GM23338 (cell line): Measurements from ENCODE around the gene NHERF1. TPM values are rescaled to one million over a fixed set of nuclear protein-coding genes. Genes with fewer than 3 reads are reported as not detected.

Experiments
- ATAC-seq: fragments of 200-7000 bp; cut with Tn5 transposase; 3 replicates; pipeline ENCODE4 v1.9.1; 2020
- DNase-seq: peaks from one replicate; pipeline ENCODE4 v3.0.0-alpha.2; 2015; ENCODE audit warnings: low spot score
- H2AFZ ChIP-seq: fragments of 200-600 bp; sonication (generic); 2 replicates; pipeline ENCODE4 v1.8.0; 2016; ENCODE audit warnings: antibody characterized with exemption, mild to moderate bottlenecking, moderate library complexity
- H3F3A ChIP-seq: fragments of 200-600 bp; sonication (generic); replicated peaks from 2 replicates; pipeline ENCODE4 v1.8.0; 2017; ENCODE audit warnings: antibody characterized with exemption, mixed run types, low read depth
- H3K27ac ChIP-seq: fragments of 200-600 bp; sonication (generic); 2 replicates; pipeline ENCODE4 v1.6.1; 2016; ENCODE audit warnings: low read depth
- H3K27me3 ChIP-seq: fragments of 200-600 bp; sonication (generic); 2 replicates; pipeline ENCODE4 v1.8.0; 2016; ENCODE audit warnings: mild to moderate bottlenecking, mixed run types, moderate library complexity; ENCODE audit not compliant: insufficient read depth
- H3K36me3 ChIP-seq: fragments of 200-600 bp; sonication (generic); 2 replicates; pipeline ENCODE4 v1.8.0; 2016; ENCODE audit warnings: mild to moderate bottlenecking; ENCODE audit not compliant: insufficient read depth
- H3K4me1 ChIP-seq: fragments of 200-600 bp; sonication (generic); 2 replicates; pipeline ENCODE4 v1.8.0; 2016; ENCODE audit warnings: mild to moderate bottlenecking, moderate library complexity; ENCODE audit not compliant: insufficient read depth
- H3K4me2 ChIP-seq: fragments of 200-600 bp; sonication (generic); 2 replicates; pipeline ENCODE4 v1.7.1; 2017; ENCODE audit warnings: mixed run types
- H3K4me3 ChIP-seq: fragments of 200-600 bp; sonication (generic); 2 replicates; pipeline ENCODE4 v1.6.1; 2016; ENCODE audit warnings: mixed run types
- H3K79me2 ChIP-seq: fragments of 200-600 bp; sonication (generic); replicated peaks from 2 replicates; pipeline ENCODE4 v1.8.0; 2017; ENCODE audit warnings: mild to moderate bottlenecking; ENCODE audit not compliant: insufficient read depth
- H3K9me2 ChIP-seq: fragments of 200-600 bp; sonication (generic); 2 replicates; pipeline ENCODE4 v1.8.0; 2017; ENCODE audit not compliant: insufficient read depth
- H4K20me1 ChIP-seq: fragments of 200-600 bp; sonication (generic); replicated peaks from 2 replicates; pipeline ENCODE4 v1.8.0; 2017; ENCODE audit warnings: mild to moderate bottlenecking; ENCODE audit not compliant: insufficient read depth
- H3K27ac Mint-ChIP-seq: 2 replicates; pipeline ENCODE4 v1.8.0; 2020; ENCODE audit warnings: inconsistent platforms, mild to moderate bottlenecking, moderate library complexity, mixed read lengths
- H3K27me3 Mint-ChIP-seq: 3 replicates; pipeline ENCODE4 v1.8.0; 2022; ENCODE audit warnings: low read depth, mild to moderate bottlenecking, moderate library complexity, mixed read lengths, inconsistent platforms; ENCODE audit not compliant: insufficient read depth, poor library complexity
- H3K36me3 Mint-ChIP-seq: 3 replicates; pipeline ENCODE4 v1.8.0; 2021; ENCODE audit warnings: low read depth, mild to moderate bottlenecking, inconsistent platforms, moderate library complexity, mixed read lengths
- H3K4me1 Mint-ChIP-seq: 3 replicates; pipeline ENCODE4 v1.8.0; 2020; ENCODE audit warnings: mild to moderate bottlenecking, inconsistent platforms, mixed read lengths
- H3K4me3 Mint-ChIP-seq: 3 replicates; pipeline ENCODE4 v1.8.0; 2021; ENCODE audit warnings: moderate library complexity, mild to moderate bottlenecking, inconsistent platforms, mixed read lengths
- H3K9me3 Mint-ChIP-seq: 3 replicates; pipeline ENCODE4 v1.8.0; 2020; ENCODE audit warnings: moderate library complexity, mild to moderate bottlenecking, inconsistent platforms, mixed read lengths
- CREB1 ChIP-seq: fragments of 250-450 bp; sonication (Bioruptor Pico); IDR thresholded peaks from 2 replicates; pipeline ENCODE4 v1.5.0; 2020; ENCODE audit warnings: low read depth, mild to moderate bottlenecking, moderate library complexity
- EZH2 ChIP-seq: fragments of 200-600 bp; sonication (generic); IDR thresholded peaks from one replicate; pipeline ENCODE4 v1.8.0; 2017; ENCODE audit warnings: antibody characterized with exemption, mild to moderate bottlenecking, low read depth; ENCODE audit not compliant: unreplicated experiment
- JUNB ChIP-seq: IDR thresholded peaks from one replicate; pipeline ENCODE4 v1.6.1; 2016; ENCODE audit warnings: antibody characterized with exemption; ENCODE audit not compliant: unreplicated experiment
- POLR2AphosphoS5 ChIP-seq: IDR thresholded peaks from 2 replicates; pipeline ENCODE4 v1.6.1; 2016; ENCODE audit warnings: antibody characterized with exemption, low read depth
- ZNF114 ChIP-seq: fragments of 250-450 bp; sonication (Bioruptor Pico); IDR thresholded peaks from 2 replicates; pipeline ENCODE4 v1.5.0; 2020; ENCODE audit warnings: mild to moderate bottlenecking, moderate library complexity
- ZNF331 ChIP-seq: fragments of 250-450 bp; sonication (Bioruptor Pico); IDR thresholded peaks from 2 replicates; pipeline ENCODE4 v1.5.0; 2020; ENCODE audit warnings: low read depth, mild to moderate bottlenecking, moderate library complexity
- polyA plus RNA-seq: library from polyadenylated mRNA; unstranded; fragments of >200 nt; fragmentation: Nextera tagmentation; extraction: Ambion mirVana; gene quantifications from 2 replicates; pipeline ENCODE4 v1.2.1, GENCODE V29; 2016
- total RNA-seq: library from RNA; depleted of rRNA; stranded (reverse); fragments of >200 nt; shearing (Covaris generic); gene quantifications from 2 replicates; pipeline ENCODE4 v1.2.3, GENCODE V29; 2014
- TF ChIP-seq, protein P1 (sequence below): IDR thresholded peaks from 2 replicates; pipeline ENCODE4 v1.6.1; 2016; ENCODE audit warnings: antibody characterized with exemption
- TF ChIP-seq, protein P2 (sequence below), 2 experiments: fragments of 200-600 bp in 1 of 2; sonication (generic) in 1 of 2; conservative IDR thresholded peaks; 2 replicates each; pipeline versions ENCODE4 v1.5.1 to v1.6.1; 2016 to 2017; ENCODE audit warnings: antibody characterized with exemption in 2 of 2, low read depth in 2 of 2, mild to moderate bottlenecking in 2 of 2, moderate library complexity in 1 of 2
- TF ChIP-seq, protein P3 (sequence below): IDR thresholded peaks from one replicate; pipeline ENCODE4 v1.6.1; 2018; ENCODE audit warnings: antibody characterized with exemption; ENCODE audit not compliant: unreplicated experiment

The NHERF1 gene
- total and polyA plus RNA-seq, 2 experiments from 2014 or later: 48.8 to 100 TPM

DNA sequence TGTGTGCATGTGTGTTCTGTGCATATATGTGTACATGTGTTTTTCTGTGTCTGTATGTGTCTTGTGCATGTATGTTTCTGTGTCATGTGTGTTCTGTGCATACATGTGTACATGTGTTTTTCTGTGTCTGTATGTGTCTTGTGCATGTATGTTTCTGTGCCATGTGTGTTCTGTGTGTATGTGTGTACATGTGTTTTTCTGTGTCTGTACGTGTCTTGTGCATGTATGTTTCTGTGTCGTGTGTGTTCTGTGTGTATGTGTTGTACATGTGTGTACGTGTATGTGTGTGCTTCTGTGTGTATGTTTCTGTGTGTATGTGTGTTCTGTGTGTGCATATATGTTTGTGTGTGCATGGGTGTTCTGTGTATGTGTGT lies 19.7 kb upstream of the NHERF1 start:
- Histone ChIP-seq H3K79me2 (no peaks in the 10 kb centered on the region), H2AFZ (no peak overlapping the region), H3K36me3 (no peaks in the 10 kb centered on the region), H3K4me3 (no peak overlapping the region), H3K27me3 (no peaks in the 10 kb centered on the region), H3K4me2 (no peak overlapping the region), H3K4me1 (no peaks in the 10 kb centered on the region), H4K20me1 (no peaks in the 10 kb centered on the region), H3K9me2 (no peaks in the 10 kb centered on the region), H3F3A (peaks cover 15% of the 10 kb centered on the region), H3K27ac (no peak overlapping the region)
- Mint-ChIP-seq H3K4me1 (no peaks in the 10 kb centered on the region), H3K36me3 (no peaks in the 10 kb centered on the region), H3K27ac (no peak overlapping the region), H3K27me3 (no peaks in the 10 kb centered on the region), H3K4me3 (no peak overlapping the region), H3K9me3 (no peaks in the 10 kb centered on the region; the same call in 2 of the 3 replicates)
- ATAC-seq (no peak), DNase-seq (no peak)
- TF ChIP-seq JUNB (no peak), CREB1 (CRISPR knock-in tag) (no peak), ZNF331 (CRISPR knock-in tag) (no peak), ZNF114 (CRISPR knock-in tag) (no peak), EZH2 (no peak), POLR2AphosphoS5 (no peak)
- TF ChIP-seq, protein P1, sequence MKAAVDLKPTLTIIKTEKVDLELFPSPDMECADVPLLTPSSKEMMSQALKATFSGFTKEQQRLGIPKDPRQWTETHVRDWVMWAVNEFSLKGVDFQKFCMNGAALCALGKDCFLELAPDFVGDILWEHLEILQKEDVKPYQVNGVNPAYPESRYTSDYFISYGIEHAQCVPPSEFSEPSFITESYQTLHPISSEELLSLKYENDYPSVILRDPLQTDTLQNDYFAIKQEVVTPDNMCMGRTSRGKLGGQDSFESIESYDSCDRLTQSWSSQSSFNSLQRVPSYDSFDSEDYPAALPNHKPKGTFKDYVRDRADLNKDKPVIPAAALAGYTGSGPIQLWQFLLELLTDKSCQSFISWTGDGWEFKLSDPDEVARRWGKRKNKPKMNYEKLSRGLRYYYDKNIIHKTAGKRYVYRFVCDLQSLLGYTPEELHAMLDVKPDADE: no peak
- TF ChIP-seq, protein P2, sequence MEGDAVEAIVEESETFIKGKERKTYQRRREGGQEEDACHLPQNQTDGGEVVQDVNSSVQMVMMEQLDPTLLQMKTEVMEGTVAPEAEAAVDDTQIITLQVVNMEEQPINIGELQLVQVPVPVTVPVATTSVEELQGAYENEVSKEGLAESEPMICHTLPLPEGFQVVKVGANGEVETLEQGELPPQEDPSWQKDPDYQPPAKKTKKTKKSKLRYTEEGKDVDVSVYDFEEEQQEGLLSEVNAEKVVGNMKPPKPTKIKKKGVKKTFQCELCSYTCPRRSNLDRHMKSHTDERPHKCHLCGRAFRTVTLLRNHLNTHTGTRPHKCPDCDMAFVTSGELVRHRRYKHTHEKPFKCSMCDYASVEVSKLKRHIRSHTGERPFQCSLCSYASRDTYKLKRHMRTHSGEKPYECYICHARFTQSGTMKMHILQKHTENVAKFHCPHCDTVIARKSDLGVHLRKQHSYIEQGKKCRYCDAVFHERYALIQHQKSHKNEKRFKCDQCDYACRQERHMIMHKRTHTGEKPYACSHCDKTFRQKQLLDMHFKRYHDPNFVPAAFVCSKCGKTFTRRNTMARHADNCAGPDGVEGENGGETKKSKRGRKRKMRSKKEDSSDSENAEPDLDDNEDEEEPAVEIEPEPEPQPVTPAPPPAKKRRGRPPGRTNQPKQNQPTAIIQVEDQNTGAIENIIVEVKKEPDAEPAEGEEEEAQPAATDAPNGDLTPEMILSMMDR (conservative IDR thresholded peaks at IDR 0.05; ENCODE audit: low read depth in 2 of 2): no peak

DNA sequence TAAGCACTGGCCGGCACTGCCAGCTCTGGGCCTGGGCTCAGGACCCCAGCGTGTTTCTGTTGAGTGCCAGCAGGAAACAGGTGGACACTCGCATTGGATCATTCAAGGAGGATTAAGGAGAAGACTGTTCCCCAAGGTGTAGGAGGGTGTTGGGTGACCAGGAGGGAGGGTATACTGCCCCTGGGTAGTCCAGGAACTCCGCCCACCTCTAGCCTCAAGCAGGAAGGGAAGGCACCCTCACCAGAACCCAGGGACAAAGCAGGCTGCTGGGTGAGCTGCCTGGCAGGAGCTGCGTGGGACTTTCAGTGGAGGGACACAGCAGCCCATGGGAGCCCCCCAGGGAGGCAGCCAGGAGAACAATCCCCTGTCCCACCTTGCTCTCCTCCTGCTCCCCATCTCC lies 19.1 kb upstream of the NHERF1 start:
- Mint-ChIP-seq H3K27ac (no peak overlapping the region), H3K36me3 (no peaks in the 10 kb centered on the region), H3K27me3 (peaks cover 3% of the 10 kb centered on the region), H3K4me3 (no peak overlapping the region), H3K9me3 (no peaks in the 10 kb centered on the region; the same call in 2 of the 3 replicates), H3K4me1 (no peaks in the 10 kb centered on the region)
- Histone ChIP-seq H3K4me2 (no peak overlapping the region), H4K20me1 (no peaks in the 10 kb centered on the region), H3K27ac (no peak overlapping the region), H3K9me2 (no peaks in the 10 kb centered on the region), H3K27me3 (no peaks in the 10 kb centered on the region), H3K36me3 (no peaks in the 10 kb centered on the region), H3K4me3 (no peak overlapping the region), H3K79me2 (no peaks in the 10 kb centered on the region), H3F3A (peaks cover 15% of the 10 kb centered on the region), H3K4me1 (no peaks in the 10 kb centered on the region), H2AFZ (no peak overlapping the region)
- no peak for ATAC-seq
- no peak for DNase-seq
- TF ChIP-seq, protein P2 (conservative IDR thresholded peaks at IDR 0.05; ENCODE audit: low read depth in 2 of 2): no peak
- TF ChIP-seq POLR2AphosphoS5 (no peak), JUNB (no peak), EZH2 (no peak)
- TF ChIP-seq, protein P3, sequence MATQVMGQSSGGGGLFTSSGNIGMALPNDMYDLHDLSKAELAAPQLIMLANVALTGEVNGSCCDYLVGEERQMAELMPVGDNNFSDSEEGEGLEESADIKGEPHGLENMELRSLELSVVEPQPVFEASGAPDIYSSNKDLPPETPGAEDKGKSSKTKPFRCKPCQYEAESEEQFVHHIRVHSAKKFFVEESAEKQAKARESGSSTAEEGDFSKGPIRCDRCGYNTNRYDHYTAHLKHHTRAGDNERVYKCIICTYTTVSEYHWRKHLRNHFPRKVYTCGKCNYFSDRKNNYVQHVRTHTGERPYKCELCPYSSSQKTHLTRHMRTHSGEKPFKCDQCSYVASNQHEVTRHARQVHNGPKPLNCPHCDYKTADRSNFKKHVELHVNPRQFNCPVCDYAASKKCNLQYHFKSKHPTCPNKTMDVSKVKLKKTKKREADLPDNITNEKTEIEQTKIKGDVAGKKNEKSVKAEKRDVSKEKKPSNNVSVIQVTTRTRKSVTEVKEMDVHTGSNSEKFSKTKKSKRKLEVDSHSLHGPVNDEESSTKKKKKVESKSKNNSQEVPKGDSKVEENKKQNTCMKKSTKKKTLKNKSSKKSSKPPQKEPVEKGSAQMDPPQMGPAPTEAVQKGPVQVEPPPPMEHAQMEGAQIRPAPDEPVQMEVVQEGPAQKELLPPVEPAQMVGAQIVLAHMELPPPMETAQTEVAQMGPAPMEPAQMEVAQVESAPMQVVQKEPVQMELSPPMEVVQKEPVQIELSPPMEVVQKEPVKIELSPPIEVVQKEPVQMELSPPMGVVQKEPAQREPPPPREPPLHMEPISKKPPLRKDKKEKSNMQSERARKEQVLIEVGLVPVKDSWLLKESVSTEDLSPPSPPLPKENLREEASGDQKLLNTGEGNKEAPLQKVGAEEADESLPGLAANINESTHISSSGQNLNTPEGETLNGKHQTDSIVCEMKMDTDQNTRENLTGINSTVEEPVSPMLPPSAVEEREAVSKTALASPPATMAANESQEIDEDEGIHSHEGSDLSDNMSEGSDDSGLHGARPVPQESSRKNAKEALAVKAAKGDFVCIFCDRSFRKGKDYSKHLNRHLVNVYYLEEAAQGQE: no peak
